Measurements from ENCODE around the gene ABCA3.

DNA sequence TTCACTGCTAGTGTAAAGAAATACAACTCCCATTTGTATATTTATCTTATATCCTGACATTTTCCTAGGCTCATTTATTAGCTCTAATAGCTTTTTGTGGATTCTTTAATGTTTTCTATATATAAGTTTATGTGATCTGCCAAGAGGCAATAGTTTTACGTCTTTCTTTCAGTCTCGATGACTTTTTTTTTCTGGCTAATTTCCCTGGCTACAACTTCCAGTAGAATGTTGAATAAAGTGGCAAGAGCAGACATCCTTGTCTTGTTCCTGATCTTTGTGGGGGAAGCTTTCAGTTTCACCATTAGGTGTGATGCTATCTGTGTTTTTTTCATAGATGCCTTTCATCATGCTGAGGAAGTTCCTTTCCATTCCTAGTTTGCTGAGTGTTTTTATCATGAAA is 43.9 kb upstream of the ABCA3 start:
- TF ChIP-seq CTCF (IDR thresholded peaks at IDR 0.05): no peak
- TF ChIP-seq POLR2A (IDR thresholded peaks at IDR 0.05): no peak
- no peak for TF ChIP-seq POLR2AphosphoS5 (IDR thresholded peaks at IDR 0.05)

Data from prostate gland (tissue), 2 donors.